Suppressor macrophage treated with lipopolysaccharide for 1 hour (primary cell): Measurements from ENCODE around the gene SH2D3A.

Experiments used
- DNase-seq, 3 donors: peaks; one replicate each; pipeline ENCODE4 v3.0.0-alpha.2; 2020 to 2022

Gene SH2D3A

GRCh38 chr19:6736917-6737283, 30.3 kb downstream of the SH2D3A start:
- no peak for DNase-seq

GRCh38 chr19:6736169-6736916, 30.9 kb downstream of the SH2D3A start:
- peak; percentile 90 to 92 (median 91) for DNase-seq

- no peak for DNase-seq
Measured at GRCh38 chr19:6735181-6735911, 31.9 kb downstream of the SH2D3A start.

- no peak for DNase-seq
Measured at GRCh38 chr19:6734096-6734696, 33.0 kb downstream of the SH2D3A start.

- no peak for DNase-seq
Measured at GRCh38 chr19:6733338-6734095, 33.7 kb downstream of the SH2D3A start.

- no peak for DNase-seq
Measured at GRCh38 chr19:6732803-6733337, 34.4 kb downstream of the SH2D3A start.

- no peak for DNase-seq
Measured at GRCh38 chr19:6731822-6732221, 35.4 kb downstream of the SH2D3A start.

GRCh38 chr19:6730941-6731670, 36.1 kb downstream of the SH2D3A start:
- DNase-seq: no peak

- peak; percentile 37 to 70 (median 41) for DNase-seq
Measured at GRCh38 chr19:6730153-6730804, 37.0 kb downstream of the SH2D3A start.

GRCh38 chr19:6729573-6730152, 37.6 kb downstream of the SH2D3A start:
- DNase-seq: no peak

GRCh38 chr19:6728346-6728745, 38.9 kb downstream of the SH2D3A start:
- DNase-seq: peak; percentile 81 to 84 (median 84)

GRCh38 chr19:6725513-6726231, 41.6 kb downstream of the SH2D3A start:
- DNase-seq: no peak

GRCh38 chr19:6724631-6725492, 42.4 kb downstream of the SH2D3A start:
- no peak for DNase-seq

- peak; percentile 39 to 56 (median 50) for DNase-seq
Measured at GRCh38 chr19:6723738-6724137, 43.5 kb downstream of the SH2D3A start.

- DNase-seq: no peak
Measured at GRCh38 chr19:6723108-6723618, 44.1 kb downstream of the SH2D3A start.

- DNase-seq: peak in 1 of 3 donors; percentile 23
Measured at GRCh38 chr19:6721773-6722172, 45.5 kb downstream of the SH2D3A start.

- peak in 2 of 3 donors; percentile 60 to 61 for DNase-seq
Measured at GRCh38 chr19:6721138-6721474, 46.1 kb downstream of the SH2D3A start.

GRCh38 chr19:6720369-6721137, 46.7 kb downstream of the SH2D3A start, which contains the start of gene C3:
TSS of gene C3 (minus strand) at chr19:6720650. CDS start at chr19:6720589, 61 bp downstream.
- peak; percentile 92 to 93 (median 93) for DNase-seq
